ENCODE data around the gene FAM171A1.
"Not testable (repeated sequence)": the region's sequence is repeated elsewhere in the genome, so short reads cannot be mapped to it uniquely, and the experiment has no call there.

FAM171A1 gene

GRCh38 chr10:15334650-15335323 lies 36.3 kb downstream of the FAM171A1 start:
- H3K27ac ChIP-seq (ENCODE audit: poor library complexity, severe bottlenecking): no peak overlapping the region
- H3K4me3 ChIP-seq (ENCODE audit: severe bottlenecking): no peak overlapping the region
- H3K4me1 ChIP-seq (ENCODE audit: insufficient read depth, poor library complexity, severe bottlenecking): no peaks in the 10 kb centered on the region
- H3K36me3 ChIP-seq (ENCODE audit: low read depth): no peaks in the 10 kb centered on the region
- H3K9me3 ChIP-seq (ENCODE audit: severe bottlenecking): no peaks in the 10 kb centered on the region
- DNase-seq (ENCODE audit: low spot score) (no peak), ATAC-seq (ENCODE audit: low read depth) (no peak)
- TF ChIP-seq CTCF (IDR thresholded peaks at IDR 0.05; ENCODE audit: poor library complexity, severe bottlenecking): no peak
- H3K27me3 ChIP-seq (ENCODE audit: insufficient read depth, poor library complexity, severe bottlenecking): no peaks in the 10 kb centered on the region

GRCh38 chr10:15333909-15334649 lies 37.0 kb downstream of the FAM171A1 start:
- H3K9me3 ChIP-seq (ENCODE audit: severe bottlenecking): no peaks in the 10 kb centered on the region
- H3K4me1 ChIP-seq (ENCODE audit: insufficient read depth, poor library complexity, severe bottlenecking): no peaks in the 10 kb centered on the region
- no peak overlapping the region for H3K4me3 ChIP-seq (ENCODE audit: severe bottlenecking)
- H3K27me3 ChIP-seq (ENCODE audit: insufficient read depth, poor library complexity, severe bottlenecking): no peaks in the 10 kb centered on the region
- H3K36me3 ChIP-seq (ENCODE audit: low read depth): no peaks in the 10 kb centered on the region
- DNase-seq (ENCODE audit: low spot score) (no peak), ATAC-seq (ENCODE audit: low read depth) (no peak)
- no peak for TF ChIP-seq CTCF (IDR thresholded peaks at IDR 0.05; ENCODE audit: poor library complexity, severe bottlenecking)
- no peak overlapping the region for H3K27ac ChIP-seq (ENCODE audit: poor library complexity, severe bottlenecking)

DNA sequence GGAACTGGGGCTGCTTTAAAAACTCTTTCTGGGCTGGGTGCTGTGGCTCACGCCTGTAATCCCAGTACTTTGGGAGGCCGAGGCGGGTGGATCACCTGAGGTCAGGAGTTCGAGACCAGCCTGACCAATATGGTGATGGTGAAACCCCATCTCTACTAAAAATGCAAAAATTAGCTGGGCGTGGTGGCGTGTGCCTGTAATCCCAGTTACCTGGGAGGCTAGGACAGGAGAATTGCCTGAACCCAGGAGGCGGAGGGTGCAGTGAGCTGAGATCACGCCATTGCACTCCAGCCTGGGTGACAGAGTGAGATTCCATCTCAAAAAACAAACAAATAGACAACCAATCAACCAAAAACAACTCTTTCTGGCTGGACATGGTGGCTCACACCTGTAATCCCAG lies 37.9 kb downstream of the FAM171A1 start:
- not testable (repeated sequence) for H3K4me1 ChIP-seq (ENCODE audit: insufficient read depth, poor library complexity, severe bottlenecking); H3K4me3 ChIP-seq (ENCODE audit: severe bottlenecking); H3K36me3 ChIP-seq (ENCODE audit: low read depth); ATAC-seq (ENCODE audit: low read depth); H3K27ac ChIP-seq (ENCODE audit: poor library complexity, severe bottlenecking); H3K9me3 ChIP-seq (ENCODE audit: severe bottlenecking); DNase-seq (ENCODE audit: low spot score); H3K27me3 ChIP-seq (ENCODE audit: insufficient read depth, poor library complexity, severe bottlenecking)

GRCh38 chr10:15331461-15331860 lies 39.6 kb downstream of the FAM171A1 start:
- Histone ChIP-seq H3K27me3 (ENCODE audit: insufficient read depth, poor library complexity, severe bottlenecking) (no peaks in the 10 kb centered on the region), H3K9me3 (ENCODE audit: severe bottlenecking) (no peaks in the 10 kb centered on the region), H3K4me1 (ENCODE audit: insufficient read depth, poor library complexity, severe bottlenecking) (no peaks in the 10 kb centered on the region), H3K27ac (ENCODE audit: poor library complexity, severe bottlenecking) (no peak overlapping the region), H3K4me3 (ENCODE audit: severe bottlenecking) (no peak overlapping the region), H3K36me3 (ENCODE audit: low read depth) (no peaks in the 10 kb centered on the region)
- DNase-seq (ENCODE audit: low spot score) (no peak), ATAC-seq (ENCODE audit: low read depth) (no peak)
- TF ChIP-seq CTCF (IDR thresholded peaks at IDR 0.05; ENCODE audit: poor library complexity, severe bottlenecking): no peak

DNA sequence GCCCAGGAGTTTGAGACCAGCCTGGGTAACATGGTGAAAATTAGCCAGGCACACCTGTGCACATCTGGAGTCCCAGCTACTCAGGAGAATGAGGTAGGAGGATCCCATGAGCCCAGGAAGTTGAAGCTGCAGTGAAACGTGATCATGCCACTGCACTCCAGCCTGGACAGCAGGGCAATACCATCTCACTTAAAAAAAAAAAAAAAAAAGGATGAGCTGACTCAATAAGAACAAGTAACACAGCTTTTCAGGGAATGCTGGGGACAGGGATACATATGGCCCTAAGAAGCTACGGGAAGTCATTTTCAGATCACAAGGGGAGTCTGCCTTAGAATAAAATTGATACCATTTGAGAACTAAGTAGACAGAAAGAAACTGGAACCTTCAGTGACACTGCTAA lies 41.7 kb downstream of the FAM171A1 start:
- no peak overlapping the region for H3K27ac ChIP-seq (ENCODE audit: poor library complexity, severe bottlenecking)
- H3K27me3 ChIP-seq (ENCODE audit: insufficient read depth, poor library complexity, severe bottlenecking): no peaks in the 10 kb centered on the region
- H3K36me3 ChIP-seq (ENCODE audit: low read depth): no peaks in the 10 kb centered on the region
- peaks cover 11% of the 10 kb centered on the region for H3K4me1 ChIP-seq (ENCODE audit: insufficient read depth, poor library complexity, severe bottlenecking)
- no peak for TF ChIP-seq CTCF (IDR thresholded peaks at IDR 0.05; ENCODE audit: poor library complexity, severe bottlenecking)
- H3K4me3 ChIP-seq (ENCODE audit: severe bottlenecking): no peak overlapping the region
- no peaks in the 10 kb centered on the region for H3K9me3 ChIP-seq (ENCODE audit: severe bottlenecking)
- DNase-seq (ENCODE audit: low spot score) (no peak), ATAC-seq (ENCODE audit: low read depth) (no peak)
